Muscle of leg (tissue), 11 donors: ENCODE measurements around the gene BTBD17. TPM values are rescaled to one million over a fixed set of nuclear protein-coding genes. Genes with fewer than 3 reads are reported as not detected.

ENCODE experiments used
- DNase-seq: peaks from one replicate; pipeline ENCODE4 v3.0.0; 2013
- H3K27ac ChIP-seq: one replicate; pipeline ENCODE4 v1.5.1; 2013; ENCODE audit warnings: mild to moderate bottlenecking, low read length, control low read depth
- H3K27me3 ChIP-seq: one replicate; pipeline ENCODE4 v1.6.1; 2013; ENCODE audit warnings: low read length; ENCODE audit not compliant: control insufficient read depth, insufficient read depth
- H3K36me3 ChIP-seq: one replicate; pipeline ENCODE4 v1.6.1; 2013; ENCODE audit warnings: low read length; ENCODE audit not compliant: control insufficient read depth, insufficient read depth
- H3K4me1 ChIP-seq: one replicate; pipeline ENCODE4 v1.6.1; 2013; ENCODE audit warnings: low read length; ENCODE audit not compliant: control insufficient read depth, insufficient read depth
- H3K4me3 ChIP-seq: one replicate; pipeline ENCODE4 v1.5.1; 2013; ENCODE audit warnings: low read length, control low read depth
- H3K9me3 ChIP-seq: replicated peaks from 2 replicates; pipeline ENCODE4 v1.6.1; 2013; ENCODE audit warnings: low read depth, low read length; ENCODE audit not compliant: control insufficient read depth
- WGBS: methylation state at CpG from one replicate; pipeline ENCODE4 v1.1.5; 2013; ENCODE audit warnings: missing lambda C conversion rate; ENCODE audit not compliant: insufficient coverage; 5-methylcytosine and 5-hydroxymethylcytosine counted together
- polyA plus RNA-seq, 8 donors: library from polyadenylated mRNA; unstranded; fragments of 120-200 nt; gene quantifications; one replicate each; pipeline versions ENCODE4 v1.2.1 to v1.2.3, GENCODE V29; 2013; ENCODE audit warnings: inconsistent platforms in 1 of 8, low replicate concordance in 1 of 8; ENCODE audit not compliant: insufficient read length in 8 of 8, insufficient read depth in 1 of 8
- total RNA-seq: library from RNA; stranded (reverse); fragments of 120-200 nt; gene quantifications from one replicate; pipeline ENCODE4 v1.2.4, GENCODE V29; 2013

BTBD17 gene
- total and polyA plus RNA-seq, 9 donors, result 0.06 to 0.28 (median 0.11) TPM; not detected in 3

GRCh38 chr17:74389084-74389753, 27.6 kb upstream of the BTBD17 start:
- H3K4me3 ChIP-seq, result no peak overlapping the region
- H3K9me3 ChIP-seq, result no peaks in the 10 kb centered on the region
- H3K27me3 ChIP-seq, result no peaks in the 10 kb centered on the region
- no peak for DNase-seq
- peaks cover 37% of the 10 kb centered on the region for H3K4me1 ChIP-seq
- no peaks in the 10 kb centered on the region for H3K36me3 ChIP-seq
- WGBS, result 63% methylated on average over 10 of the region's 12 CpGs
- H3K27ac ChIP-seq, result no peak overlapping the region

DNA sequence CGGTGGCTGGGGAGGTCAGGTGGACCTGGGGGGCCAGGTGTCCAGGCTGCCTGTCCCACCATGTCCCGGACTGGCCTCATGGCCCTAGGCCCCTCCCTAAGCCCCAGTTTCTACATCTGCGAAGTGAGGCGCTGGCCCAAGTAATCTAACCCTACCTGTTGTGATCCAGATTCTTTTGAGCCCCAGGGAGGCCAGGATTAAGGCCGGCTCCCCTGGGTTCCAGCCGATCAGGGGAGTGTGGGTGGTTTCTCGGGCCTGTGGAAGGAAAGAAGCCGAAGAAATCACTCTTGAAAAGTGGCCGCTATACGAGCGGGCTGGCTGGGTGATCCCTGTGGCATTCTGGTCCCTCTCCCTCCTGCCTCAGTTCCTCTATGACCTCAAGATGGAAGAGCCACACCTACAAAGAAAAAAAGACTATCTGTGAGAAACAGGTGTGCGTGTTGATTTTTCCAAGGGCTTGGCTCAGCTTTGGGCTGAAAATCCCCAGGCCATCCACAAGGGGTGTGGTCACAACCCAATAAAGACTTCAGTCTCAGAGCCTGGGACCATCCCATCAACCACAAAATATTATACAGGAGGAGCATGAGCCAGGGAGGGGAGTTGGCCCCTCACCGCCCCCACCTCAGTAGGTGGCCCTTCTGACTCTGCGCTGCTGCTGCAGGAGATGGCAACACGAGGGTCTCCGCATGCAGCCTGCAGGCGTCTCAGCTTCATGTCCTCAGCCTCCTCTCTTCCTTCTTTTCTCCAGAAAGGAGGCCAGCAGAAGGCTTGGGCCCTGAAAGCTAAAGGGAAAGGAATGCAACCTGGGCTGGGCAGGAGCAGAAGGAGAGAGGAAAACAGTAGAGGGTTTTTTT, 25.9 kb upstream of the BTBD17 start:
- 53% methylated on average over 8 of the region's 17 CpGs for WGBS
- Histone ChIP-seq H3K27ac (no peak overlapping the region), H3K4me1 (peaks cover 25% of the 10 kb centered on the region), H3K4me3 (no peak overlapping the region), H3K27me3 (no peaks in the 10 kb centered on the region), H3K9me3 (no peaks in the 10 kb centered on the region), H3K36me3 (no peaks in the 10 kb centered on the region)
- DNase-seq, result no peak

- peak; percentile 60 for DNase-seq
- Histone ChIP-seq H3K9me3 (no peaks in the 10 kb centered on the region), H3K4me1 (peaks cover 25% of the 10 kb centered on the region), H3K36me3 (no peaks in the 10 kb centered on the region), H3K27ac (peak overlapping the region; percentile 47), H3K27me3 (no peaks in the 10 kb centered on the region), H3K4me3 (no peak overlapping the region)
- WGBS, result 66% methylated on average over 3 of the region's 8 CpGs
Observed at GRCh38 chr17:74386386-74386785, 24.7 kb upstream of the BTBD17 start.

GRCh38 chr17:74385201-74385600, 23.5 kb upstream of the BTBD17 start:
- H3K9me3 ChIP-seq, result no peaks in the 10 kb centered on the region
- no peak overlapping the region for H3K27ac ChIP-seq
- peaks cover 35% of the 10 kb centered on the region for H3K4me1 ChIP-seq
- no peaks in the 10 kb centered on the region for H3K27me3 ChIP-seq
- H3K36me3 ChIP-seq, result no peaks in the 10 kb centered on the region
- no peak for DNase-seq
- 80% methylated on average over 1 of the region's 3 CpGs for WGBS
- H3K4me3 ChIP-seq, result no peak overlapping the region

DNA sequence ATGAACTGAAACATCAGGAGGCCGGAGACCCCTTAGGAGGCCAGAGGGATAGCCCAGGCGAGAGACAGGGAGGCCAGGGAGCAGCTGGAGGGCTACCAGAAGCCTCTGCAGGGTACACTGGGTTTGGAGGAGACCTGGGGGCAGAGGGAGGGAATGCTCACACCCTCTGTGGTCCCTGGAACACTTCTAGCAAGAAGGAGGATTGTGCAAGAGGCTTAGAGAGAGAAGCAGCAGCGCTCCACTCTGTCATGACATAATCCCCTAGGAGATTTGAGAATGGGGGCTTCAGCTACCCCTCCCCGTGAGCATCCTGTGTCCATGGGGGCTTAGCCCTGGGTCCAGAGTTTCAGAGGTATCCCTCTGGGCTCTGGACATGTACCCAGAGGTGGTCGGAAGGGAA, 21.5 kb upstream of the BTBD17 start:
- Histone ChIP-seq H3K27ac (no peak overlapping the region), H3K9me3 (no peaks in the 10 kb centered on the region), H3K27me3 (no peaks in the 10 kb centered on the region), H3K36me3 (no peaks in the 10 kb centered on the region), H3K4me3 (no peak overlapping the region), H3K4me1 (peaks cover 38% of the 10 kb centered on the region)
- no peak for DNase-seq
- 81% methylated on average over 3 of the region's 5 CpGs for WGBS

DNA sequence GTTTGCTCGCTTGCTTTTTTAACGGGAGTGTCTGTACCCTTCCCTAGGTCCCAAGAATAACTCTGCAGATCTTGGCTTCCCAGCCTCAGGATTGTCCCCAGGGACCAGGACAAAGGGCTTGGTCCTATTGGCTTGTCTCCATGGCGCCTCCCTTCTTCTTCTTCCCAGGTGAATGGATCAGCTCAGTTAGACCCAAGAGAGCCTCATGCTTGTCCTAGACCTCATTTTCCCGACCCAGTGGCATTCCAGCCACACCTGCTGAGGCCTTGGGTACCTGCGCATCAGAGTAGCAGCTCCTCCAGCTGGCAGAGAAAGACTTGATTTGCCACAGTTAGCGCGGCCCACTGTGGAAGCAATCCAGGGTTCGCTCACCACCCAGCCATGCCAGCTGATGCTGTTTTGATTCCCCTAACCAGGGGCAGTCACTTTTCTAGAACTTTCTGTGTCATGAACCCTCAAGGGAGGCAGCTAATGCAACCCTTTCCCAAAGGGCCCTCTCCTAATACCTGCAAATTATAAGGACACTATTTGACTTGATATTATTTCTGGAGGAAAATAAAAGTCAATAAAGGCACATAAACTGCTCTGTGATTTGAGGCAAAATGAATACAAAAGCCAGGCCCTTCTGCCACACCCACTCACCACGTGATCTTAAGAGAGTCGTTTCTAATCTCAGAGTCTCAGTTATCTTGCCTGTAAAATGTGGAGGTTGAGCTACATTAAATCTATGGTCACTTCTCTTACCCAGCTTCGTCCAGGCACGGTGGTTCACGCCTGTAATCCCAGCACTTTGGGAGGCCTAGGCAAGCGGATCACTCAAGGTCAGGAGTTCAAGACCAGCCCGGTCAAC, 19.5 kb upstream of the BTBD17 start:
- Histone ChIP-seq H3K4me1 (peaks cover 27% of the 10 kb centered on the region), H3K27ac (peak overlapping the region; percentile 75), H3K36me3 (no peaks in the 10 kb centered on the region), H3K9me3 (no peaks in the 10 kb centered on the region), H3K4me3 (no peak overlapping the region), H3K27me3 (no peaks in the 10 kb centered on the region)
- WGBS, result 82% methylated on average over 12 of the region's 15 CpGs
- no peak for DNase-seq

DNA sequence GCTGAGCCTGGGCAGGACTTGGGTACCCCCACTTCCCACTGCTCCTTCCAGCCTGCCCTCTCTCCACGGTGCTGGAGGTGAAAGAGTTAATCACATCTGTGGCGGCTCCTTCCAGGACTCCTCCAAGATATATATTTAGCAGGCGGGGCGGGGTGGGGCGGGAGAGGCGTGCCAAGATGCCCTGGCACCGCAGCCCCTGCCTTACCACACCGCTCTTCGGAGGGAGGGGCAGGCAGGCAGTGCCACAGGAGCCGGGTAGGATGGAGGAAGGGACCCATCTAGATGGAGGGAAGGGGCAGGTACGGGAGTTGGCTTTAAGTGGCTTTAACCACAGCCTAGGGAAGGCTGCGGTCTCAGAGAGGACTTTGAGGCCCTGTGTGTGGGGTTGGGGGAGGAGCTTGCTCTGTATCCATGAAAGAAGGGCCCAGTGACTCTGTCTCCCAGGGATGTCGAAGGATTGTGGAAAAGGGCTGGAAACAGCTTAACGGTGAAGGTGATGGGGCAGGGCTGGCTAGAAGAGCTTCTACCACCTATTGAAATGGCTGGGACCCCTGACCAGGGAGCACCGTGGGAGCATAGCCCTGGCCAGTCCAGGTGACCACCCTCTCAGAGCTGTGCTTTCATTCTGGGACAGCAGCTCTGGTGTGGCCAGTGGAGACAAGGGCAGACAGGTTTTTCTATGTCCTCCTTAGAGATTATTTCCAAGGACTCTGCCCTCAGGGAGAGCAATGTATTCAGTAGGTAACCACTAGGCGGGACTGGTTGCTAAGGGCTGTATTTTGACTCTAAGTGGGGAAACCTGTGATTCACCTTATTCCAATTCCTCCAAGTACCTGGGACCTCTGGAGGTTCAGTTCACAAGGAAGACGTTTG, 18.7 kb upstream of the BTBD17 start:
- Histone ChIP-seq H3K9me3 (no peaks in the 10 kb centered on the region), H3K4me3 (no peak overlapping the region), H3K27me3 (no peaks in the 10 kb centered on the region), H3K27ac (peak overlapping the region; percentile 75), H3K36me3 (no peaks in the 10 kb centered on the region), H3K4me1 (peaks cover 24% of the 10 kb centered on the region)
- 20% methylated on average over 7 of the region's 17 CpGs for WGBS
- DNase-seq, result peak; percentile 53

- no peaks in the 10 kb centered on the region for H3K9me3 ChIP-seq
- 18% methylated on average over 5 of the region's 20 CpGs for WGBS
Observed at GRCh38 chr17:74379495-74380085, 17.9 kb upstream of the BTBD17 start.

DNA sequence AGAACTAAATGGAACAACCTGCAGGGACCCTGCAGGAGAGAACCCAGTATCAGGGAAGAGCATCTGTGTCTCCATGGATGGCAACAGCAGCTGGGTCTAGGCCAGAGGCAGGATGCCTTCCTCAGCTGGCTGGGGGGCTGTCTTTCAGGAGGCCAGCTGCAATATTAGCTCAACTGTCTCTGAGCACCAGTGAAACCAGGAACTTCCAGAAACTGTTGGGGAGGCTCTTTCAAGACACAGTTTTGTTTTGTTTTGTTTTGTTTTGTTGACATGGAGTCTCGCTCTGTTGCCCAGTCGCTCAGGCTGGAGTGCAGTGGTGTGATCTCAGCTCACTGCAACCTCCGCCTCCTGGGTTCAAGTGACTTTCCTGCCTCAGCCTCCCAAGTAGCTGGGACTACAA, 13.2 kb upstream of the BTBD17 start:
- H3K4me3 ChIP-seq, result no peak overlapping the region
- no peaks in the 10 kb centered on the region for H3K9me3 ChIP-seq
- no peaks in the 10 kb centered on the region for H3K36me3 ChIP-seq
- 80% methylated on average over 3 of the region's 3 CpGs for WGBS
- peaks cover 31% of the 10 kb centered on the region for H3K4me1 ChIP-seq
- H3K27me3 ChIP-seq, result no peaks in the 10 kb centered on the region
- DNase-seq, result no peak
- H3K27ac ChIP-seq, result no peak overlapping the region

More at GRCh38 chr17:74379495-74380085, 17.9 kb upstream of the BTBD17 start:
- peak; percentile 92 for DNase-seq
- peak overlapping the region; percentile 22 for H3K4me3 ChIP-seq
- H3K27me3 ChIP-seq, result no peaks in the 10 kb centered on the region
- peaks cover 29% of the 10 kb centered on the region for H3K4me1 ChIP-seq
- peak overlapping the region; percentile 75 for H3K27ac ChIP-seq
- no peaks in the 10 kb centered on the region for H3K36me3 ChIP-seq
